ENCODE data around the gene CABLES2.
"Not testable (repeated sequence)": the region's sequence is repeated elsewhere in the genome, so short reads cannot be mapped to it uniquely, and the experiment has no call there.

Gene CABLES2

GRCh38 chr20:62387933-62388635, 19.0 kb downstream of the CABLES2 start:
- no peak for DNase-seq

- DNase-seq = no peak
Measured at GRCh38 chr20:62387219-62387913, 19.7 kb downstream of the CABLES2 start.

- DNase-seq = peak; percentile 87
Measured at GRCh38 chr20:62386383-62387218, 20.5 kb downstream of the CABLES2 start, which contains the start of gene RPS21. TSS of gene RPS21 (plus strand) at chr20:62387103. CDS start at chr20:62387339, 236 bp downstream.

GRCh38 chr20:62382306-62383198, 24.5 kb downstream of the CABLES2 start:
- DNase-seq = peak; percentile 80

- DNase-seq = no peak
Measured at GRCh38 chr20:62381842-62382241, 25.2 kb downstream of the CABLES2 start.

- DNase-seq = no peak
Measured at GRCh38 chr20:62381202-62381797, 25.8 kb downstream of the CABLES2 start.

GRCh38 chr20:62378215-62378614, 28.9 kb downstream of the CABLES2 start:
- no peak for DNase-seq

- no peak for DNase-seq
Measured at GRCh38 chr20:62377615-62378178, 29.4 kb downstream of the CABLES2 start.

GRCh38 chr20:62377064-62377461, 30.0 kb downstream of the CABLES2 start:
- DNase-seq = no peak

- DNase-seq = no peak
Measured at GRCh38 chr20:62376112-62377063, 30.7 kb downstream of the CABLES2 start.

- no peak for DNase-seq
Measured at GRCh38 chr20:62374331-62375152, 32.5 kb downstream of the CABLES2 start.

- DNase-seq = not testable (repeated sequence)
Measured at GRCh38 chr20:62373631-62374179, 33.4 kb downstream of the CABLES2 start.

GRCh38 chr20:62372042-62372993, 34.8 kb downstream of the CABLES2 start:
- DNase-seq = no peak

- DNase-seq = no peak
Measured at GRCh38 chr20:62371588-62372041, 35.5 kb downstream of the CABLES2 start.

GRCh38 chr20:62370807-62371587, 36.1 kb downstream of the CABLES2 start:
- DNase-seq = no peak

GRCh38 chr20:62370115-62370806, 36.8 kb downstream of the CABLES2 start:
- no peak for DNase-seq

GRCh38 chr20:62369815-62370114, 37.3 kb downstream of the CABLES2 start:
- DNase-seq = no peak

Data from NCI-H1436 (cell line).